OCI-LY7 (cell line): ENCODE measurements around the gene KCNIP3. TPM values are rescaled to one million over a fixed set of nuclear protein-coding genes. Genes with fewer than 3 reads are reported as not detected.

ENCODE experiments used
- BruUV-seq: library from RNA; stranded (reverse); fragments of 400-500 nt; replicated peaks from 2 replicates; lab custom pipeline; 2021; lab: Mats Ljungman, UMichigan
- CTCF ChIA-PET: fragments of 300-600 bp; sonication (Branson Sonifier 250); formaldehyde crosslinking; loops from one replicate; lab custom pipeline; 2022; ENCODE audit warnings: antibody characterized with exemption; ENCODE audit not compliant: unreplicated experiment; lab: Charles Lee
- POLR2A ChIA-PET: fragments of 300-600 bp; sonication (Branson Sonifier 250); formaldehyde crosslinking; loops from one replicate; lab custom pipeline; 2022; ENCODE audit warnings: antibody characterized with exemption; lab: Charles Lee
- DNase-seq: peaks from one replicate; pipeline ENCODE4 v3.0.0-alpha.2; 2015; ENCODE audit warnings: low spot score
- H2AFZ ChIP-seq: fragments of 200-600 bp; sonication (generic), shearing (Covaris generic); 2 replicates; pipeline ENCODE4 v1.6.1; 2014; ENCODE audit warnings: mild to moderate bottlenecking, antibody characterized with exemption, low read length, moderate library complexity
- H3K27ac ChIP-seq: fragments of 200-600 bp; sonication (generic); 2 replicates; pipeline ENCODE4 v1.5.1; 2014; ENCODE audit warnings: mixed run types, low read depth, mild to moderate bottlenecking, moderate library complexity, low read length, inconsistent platforms; ENCODE audit not compliant: poor library complexity, severe bottlenecking
- H3K36me3 ChIP-seq: fragments of 200-600 bp; sonication (generic); 2 replicates; pipeline ENCODE4 v1.6.1; 2014; ENCODE audit warnings: mild to moderate bottlenecking, antibody characterized with exemption, low read length, moderate library complexity, mixed read lengths; ENCODE audit not compliant: insufficient read depth
- H3K4me1 ChIP-seq: fragments of 200-600 bp; sonication (generic); 2 replicates; pipeline ENCODE4 v1.5.1; 2014; ENCODE audit warnings: mild to moderate bottlenecking, low read length; ENCODE audit not compliant: insufficient read depth, poor library complexity, severe bottlenecking
- H3K4me2 ChIP-seq: fragments of 200-600 bp; sonication (generic); 2 replicates; pipeline ENCODE4 v1.6.1; 2014; ENCODE audit warnings: mild to moderate bottlenecking, low read length
- H3K4me3 ChIP-seq: fragments of 200-600 bp; sonication (generic); 2 replicates; pipeline ENCODE4 v1.5.1; 2014; ENCODE audit warnings: mild to moderate bottlenecking, low read depth, low read length; ENCODE audit not compliant: poor library complexity, severe bottlenecking
- H3K79me2 ChIP-seq: fragments of 200-600 bp; sonication (generic); 2 replicates; pipeline ENCODE4 v1.6.1; 2016; ENCODE audit warnings: low read depth, mild to moderate bottlenecking, low read length, moderate library complexity, mixed read lengths; ENCODE audit not compliant: insufficient read depth
- H3K9me2 ChIP-seq: fragments of 200-600 bp; sonication (generic); 2 replicates; pipeline ENCODE4 v1.6.1; 2016; ENCODE audit warnings: mild to moderate bottlenecking, low read length, mixed read lengths; ENCODE audit not compliant: insufficient read depth
- H3K9me3 ChIP-seq: fragments of 200-600 bp; sonication (generic); 2 replicates; pipeline ENCODE4 v1.6.1; 2014; ENCODE audit warnings: mild to moderate bottlenecking, mixed run types, low read length, mixed read lengths
- H4K20me1 ChIP-seq: fragments of 200-600 bp; sonication (generic); 2 replicates; pipeline ENCODE4 v1.6.1; 2014; ENCODE audit warnings: mild to moderate bottlenecking, antibody characterized with exemption, low read length, moderate library complexity, mixed read lengths; ENCODE audit not compliant: insufficient read depth
- CTCF ChIP-seq: fragments of 200-600 bp; sonication (generic); conservative IDR thresholded peaks from 2 replicates; pipeline ENCODE4 v1.5.1; 2014; ENCODE audit warnings: mild to moderate bottlenecking, antibody characterized with exemption, low read length, moderate library complexity, mixed read lengths
- EZH2phosphoT487 ChIP-seq: fragments of 200-600 bp; sonication (generic); IDR thresholded peaks from 2 replicates; pipeline ENCODE4 v1.6.1; 2018; ENCODE audit warnings: low read depth, borderline replicate concordance, mild to moderate bottlenecking, mixed run types, antibody characterized with exemption, low read length, moderate library complexity, mixed read lengths
- intact Hi-C: fragments of 100-400 bp; cut with micrococcal nuclease; formaldehyde crosslinking; loops from one replicate; pipeline ENCODE4 v1.10.0; 2022; ENCODE audit not compliant: unreplicated experiment
- total RNA-seq, 2 experiments: library from RNA; depleted of rRNA in 1 of 2; stranded (reverse); fragments of >200 nt in 1 of 2; shearing (Covaris generic) in 1 of 2; gene quantifications; 2 replicates each; pipeline ENCODE4 v1.2.3, GENCODE V29; 2014 to 2022

KCNIP3 gene
- total RNA-seq, 2 experiments from 2014 or later = not detected

DNA sequence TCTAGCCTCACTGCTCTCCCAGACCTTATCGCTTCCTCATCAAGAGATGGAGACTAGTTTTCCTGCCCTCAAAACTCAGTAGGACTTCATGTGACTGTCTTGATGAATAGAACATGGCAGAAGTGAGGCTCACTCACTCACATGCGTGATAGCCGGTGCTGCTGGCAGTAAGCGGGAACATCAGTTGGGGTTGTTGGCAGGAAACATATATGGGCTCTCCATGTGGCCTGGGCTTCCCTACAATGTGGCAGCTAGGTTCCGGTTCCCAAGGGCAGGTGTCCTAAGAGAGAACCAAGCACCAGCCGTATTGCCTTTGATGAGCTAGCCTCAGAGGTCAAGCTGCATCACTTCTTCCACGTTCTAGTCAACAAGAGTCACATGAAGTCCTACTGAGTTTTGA is 90.2 kb downstream of the KCNIP3 start:
- Histone ChIP-seq H3K9me2 (no peaks in the 10 kb centered on the region), H3K4me1 (no peaks in the 10 kb centered on the region), H3K79me2 (no peaks in the 10 kb centered on the region), H3K27ac (no peak overlapping the region), H3K4me3 (no peak overlapping the region), H3K9me3 (no peaks in the 10 kb centered on the region), H4K20me1 (no peaks in the 10 kb centered on the region), H3K4me2 (no peak overlapping the region), H3K36me3 (no peaks in the 10 kb centered on the region), H2AFZ (no peak overlapping the region)
- ChIA-PET POLR2A (interaction anchor here (0.7 kb wide), 1 partner anchor 17 kb away, joined by 8 read pairs; no protein-coding TSS in a partner anchor), CTCF (interaction anchor here (0.6 to 1.2 kb wide), 2 partner anchors 15 to 1117 kb away, joined by 3 read pairs; partner anchors contain the start of gene FAHD2A)
- BruUV-seq = no TSS peak
- no peak for DNase-seq
- TF ChIP-seq EZH2phosphoT487 (no peak), CTCF (no peak)
- intact Hi-C loops = no loop called here

DNA sequence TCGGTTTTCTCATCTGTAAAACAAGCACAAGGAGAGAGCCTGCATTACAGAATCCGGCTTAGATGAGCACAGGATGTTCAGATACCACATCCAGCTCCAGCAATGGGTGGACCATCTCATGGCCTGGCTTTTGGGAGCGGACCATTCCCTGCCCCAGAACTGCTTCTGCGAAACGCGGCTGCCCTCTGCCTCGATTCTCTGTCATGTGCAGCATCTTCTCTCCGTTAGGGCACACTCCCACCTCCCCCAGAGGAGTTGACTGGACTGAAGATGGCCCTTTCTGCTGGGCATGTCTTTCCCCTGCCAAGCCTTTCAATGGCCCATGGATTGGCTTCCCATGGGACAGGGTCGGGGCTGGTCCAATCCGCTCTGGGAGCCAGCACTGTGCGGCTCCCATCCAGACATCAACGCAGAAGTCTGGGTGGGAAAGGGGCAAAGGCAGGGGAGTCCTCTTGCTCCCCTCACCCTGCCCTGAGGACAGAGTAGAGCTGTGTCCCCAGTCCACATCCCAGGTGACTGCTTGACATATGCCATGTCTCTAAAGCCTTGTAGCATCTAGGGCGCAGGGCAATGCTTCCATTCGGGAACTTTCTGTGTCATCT is 91.0 kb downstream of the KCNIP3 start:
- no peaks in the 10 kb centered on the region for H3K4me1 ChIP-seq
- CTCF ChIA-PET = interaction anchor here (0.6 to 1.2 kb wide), 2 partner anchors 14 to 1116 kb away, joined by 3 read pairs; partner anchors contain the start of gene FAHD2A
- no peaks in the 10 kb centered on the region for H4K20me1 ChIP-seq
- H3K9me3 ChIP-seq = no peaks in the 10 kb centered on the region
- TF ChIP-seq CTCF (no peak), EZH2phosphoT487 (no peak)
- no peak overlapping the region for H3K4me3 ChIP-seq
- no peaks in the 10 kb centered on the region for H3K79me2 ChIP-seq
- BruUV-seq = no TSS peak
- POLR2A ChIA-PET = no interaction called here
- no peaks in the 10 kb centered on the region for H3K9me2 ChIP-seq
- H3K4me2 ChIP-seq = no peak overlapping the region
- no peak overlapping the region for H3K27ac ChIP-seq
- H2AFZ ChIP-seq = no peak overlapping the region
- no peak for DNase-seq
- no peaks in the 10 kb centered on the region for H3K36me3 ChIP-seq
- intact Hi-C loops = no loop called here

DNA sequence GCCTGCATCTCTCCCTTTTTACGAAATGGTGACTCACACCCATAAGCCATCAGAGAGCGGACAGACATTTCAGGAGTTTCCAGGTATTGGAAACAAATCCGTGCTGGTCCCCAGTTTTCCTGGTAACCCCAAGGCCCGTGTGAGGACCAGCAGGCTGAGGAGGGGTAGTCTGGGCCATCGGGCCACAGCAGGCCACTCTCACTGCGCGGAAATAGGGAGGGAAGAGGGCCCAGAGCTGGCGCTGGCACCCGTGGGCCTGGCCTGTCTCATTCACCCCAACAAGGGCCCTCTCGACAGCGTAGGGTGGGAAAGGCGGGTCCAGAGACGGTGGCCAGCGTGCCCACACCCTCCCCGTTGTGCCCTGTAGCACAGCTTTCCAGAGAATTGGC is 91.7 kb downstream of the KCNIP3 start:
- ChIA-PET CTCF (no interaction called here), POLR2A (interaction anchor here (1.0 kb wide), 1 partner anchor 14 kb away, joined by 4 read pairs; the partner anchor contains the start of gene FAHD2A)
- H3K36me3 ChIP-seq = no peaks in the 10 kb centered on the region
- H3K9me2 ChIP-seq = no peaks in the 10 kb centered on the region
- H3K9me3 ChIP-seq = no peaks in the 10 kb centered on the region
- no TSS peak for BruUV-seq
- no peaks in the 10 kb centered on the region for H3K4me1 ChIP-seq
- H2AFZ ChIP-seq = no peak overlapping the region
- no peak overlapping the region for H3K4me3 ChIP-seq
- TF ChIP-seq EZH2phosphoT487 (no peak), CTCF (no peak)
- H3K27ac ChIP-seq = no peak overlapping the region
- no peak overlapping the region for H3K4me2 ChIP-seq
- H4K20me1 ChIP-seq = no peaks in the 10 kb centered on the region
- intact Hi-C loops = no loop called here
- DNase-seq = no peak
- H3K79me2 ChIP-seq = no peaks in the 10 kb centered on the region
